ENCODE results near the gene MYBPHL. TPM values are rescaled to one million over a fixed set of nuclear protein-coding genes. Genes with fewer than 3 reads are reported as not detected.
A peak's percentile ranks its signal among the peaks of the same experiment; 100 is the strongest.

The MYBPHL gene
- total and polyA plus RNA-seq, 2 of the 13 experiments (the other 11 are each of a cell fraction or from before 2014, with no cell fraction given) = 3.7 to 3.8 TPM

GRCh38 chr1:109282952-109283747 is 23.7 kb downstream of the MYBPHL start, which contains the start of gene PSRC1 (continued):
- TF ChIP-seq, protein P1, sequence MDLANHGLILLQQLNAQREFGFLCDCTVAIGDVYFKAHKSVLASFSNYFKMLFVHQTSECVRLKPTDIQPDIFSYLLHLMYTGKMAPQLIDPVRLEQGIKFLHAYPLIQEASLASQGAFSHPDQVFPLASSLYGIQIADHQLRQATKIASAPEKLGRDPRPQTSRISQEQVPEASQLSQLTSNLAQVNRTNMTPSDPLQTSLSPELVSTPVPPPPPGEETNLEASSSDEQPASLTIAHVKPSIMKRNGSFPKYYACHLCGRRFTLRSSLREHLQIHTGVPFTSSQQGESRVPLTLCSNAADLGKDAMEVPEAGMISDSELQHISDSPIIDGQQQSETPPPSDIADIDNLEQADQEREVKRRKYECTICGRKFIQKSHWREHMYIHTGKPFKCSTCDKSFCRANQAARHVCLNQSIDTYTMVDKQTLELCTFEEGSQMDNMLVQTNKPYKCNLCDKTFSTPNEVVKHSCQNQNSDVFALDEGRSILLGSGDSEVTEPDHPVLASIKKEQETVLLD (CRISPR knock-in tag; IDR thresholded peaks at IDR 0.05; ENCODE audit: low read depth) = peak; percentile 94
- peak; percentile 55 for TF ChIP-seq IRF2 (CRISPR knock-in tag; IDR thresholded peaks at IDR 0.05)
- no peak for TF ChIP-seq ZNF136 (CRISPR knock-in tag; IDR thresholded peaks at IDR 0.05; ENCODE audit: low read depth)
- no peak for TF ChIP-seq HNRNPUL1 (IDR thresholded peaks at IDR 0.05; ENCODE audit: low read depth, low read length)
- TF ChIP-seq ZNF235 (CRISPR knock-in tag; IDR thresholded peaks at IDR 0.05; ENCODE audit: borderline replicate concordance) = no peak
- no peak for TF ChIP-seq ATAD3A (CRISPR knock-in tag; IDR thresholded peaks at IDR 0.05)
- TF ChIP-seq MIER2 (CRISPR knock-in tag; IDR thresholded peaks at IDR 0.05) = no peak
- no peak for TF ChIP-seq REXO4 (CRISPR knock-in tag; IDR thresholded peaks at IDR 0.05; ENCODE audit: borderline replicate concordance)
- TF ChIP-seq ZNF773 (CRISPR knock-in tag; IDR thresholded peaks at IDR 0.05; ENCODE audit: borderline replicate concordance) = no peak
- TF ChIP-seq ZNF207 (IDR thresholded peaks at IDR 0.05; ENCODE audit: borderline replicate concordance) = no peak
- peak; percentile 71; the same call in 1 of the 2 replicates for TF ChIP-seq ZNF225 (CRISPR knock-in tag; IDR thresholded peaks at IDR 0.05)
- TF ChIP-seq MEIS2 (CRISPR knock-in tag; IDR thresholded peaks at IDR 0.05) = 0 out of 2 replicates have a peak, but pooled peaks have one; percentile 56
- TF ChIP-seq TCF7L2 (IDR thresholded peaks at IDR 0.05; ENCODE audit: low read depth, low read length) = no peak
- TF ChIP-seq ZNF431 (CRISPR knock-in tag; IDR thresholded peaks at IDR 0.05; ENCODE audit: borderline replicate concordance, low read depth) = no peak; the same call in 1 of the 2 replicates
- no peak for TF ChIP-seq JUN (CRISPR knock-in tag; IDR thresholded peaks at IDR 0.05)
- peak; percentile 65; the same call in 1 of the 2 replicates for TF ChIP-seq KLF6 (CRISPR knock-in tag; IDR thresholded peaks at IDR 0.05)
- no peak for TF ChIP-seq ZXDC (CRISPR knock-in tag; IDR thresholded peaks at IDR 0.05)
- no peak for TF ChIP-seq TOE1 (CRISPR knock-in tag; IDR thresholded peaks at IDR 0.05)
- no peak for TF ChIP-seq SIX1 (CRISPR knock-in tag; IDR thresholded peaks at IDR 0.05; ENCODE audit: borderline replicate concordance)
- TF ChIP-seq ZFP36 (IDR thresholded peaks at IDR 0.05; ENCODE audit: borderline replicate concordance, low read depth, low read length, partially characterized antibody) = no peak
- TF ChIP-seq, protein P2, sequence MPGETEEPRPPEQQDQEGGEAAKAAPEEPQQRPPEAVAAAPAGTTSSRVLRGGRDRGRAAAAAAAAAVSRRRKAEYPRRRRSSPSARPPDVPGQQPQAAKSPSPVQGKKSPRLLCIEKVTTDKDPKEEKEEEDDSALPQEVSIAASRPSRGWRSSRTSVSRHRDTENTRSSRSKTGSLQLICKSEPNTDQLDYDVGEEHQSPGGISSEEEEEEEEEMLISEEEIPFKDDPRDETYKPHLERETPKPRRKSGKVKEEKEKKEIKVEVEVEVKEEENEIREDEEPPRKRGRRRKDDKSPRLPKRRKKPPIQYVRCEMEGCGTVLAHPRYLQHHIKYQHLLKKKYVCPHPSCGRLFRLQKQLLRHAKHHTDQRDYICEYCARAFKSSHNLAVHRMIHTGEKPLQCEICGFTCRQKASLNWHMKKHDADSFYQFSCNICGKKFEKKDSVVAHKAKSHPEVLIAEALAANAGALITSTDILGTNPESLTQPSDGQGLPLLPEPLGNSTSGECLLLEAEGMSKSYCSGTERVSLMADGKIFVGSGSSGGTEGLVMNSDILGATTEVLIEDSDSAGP (CRISPR knock-in tag; IDR thresholded peaks at IDR 0.05; ENCODE audit: borderline replicate concordance) = peak; percentile 87; the same call in 1 of the 2 replicates
- peak; percentile 98 for TF ChIP-seq ZBTB25 (CRISPR knock-in tag; IDR thresholded peaks at IDR 0.05)
- TF ChIP-seq SUZ12 (IDR thresholded peaks at IDR 0.05; ENCODE audit: low read depth, low read length) = no peak
- no peak for TF ChIP-seq SMARCC2 (IDR thresholded peaks at IDR 0.05)
